NCI-H1048 (cell line): ENCODE results near the gene EOMES.

Experiments
- DNase-seq: peaks from one replicate; lab custom pipeline; 2025; lab: John Stamatoyannopoulos, UW

EOMES gene

DNA sequence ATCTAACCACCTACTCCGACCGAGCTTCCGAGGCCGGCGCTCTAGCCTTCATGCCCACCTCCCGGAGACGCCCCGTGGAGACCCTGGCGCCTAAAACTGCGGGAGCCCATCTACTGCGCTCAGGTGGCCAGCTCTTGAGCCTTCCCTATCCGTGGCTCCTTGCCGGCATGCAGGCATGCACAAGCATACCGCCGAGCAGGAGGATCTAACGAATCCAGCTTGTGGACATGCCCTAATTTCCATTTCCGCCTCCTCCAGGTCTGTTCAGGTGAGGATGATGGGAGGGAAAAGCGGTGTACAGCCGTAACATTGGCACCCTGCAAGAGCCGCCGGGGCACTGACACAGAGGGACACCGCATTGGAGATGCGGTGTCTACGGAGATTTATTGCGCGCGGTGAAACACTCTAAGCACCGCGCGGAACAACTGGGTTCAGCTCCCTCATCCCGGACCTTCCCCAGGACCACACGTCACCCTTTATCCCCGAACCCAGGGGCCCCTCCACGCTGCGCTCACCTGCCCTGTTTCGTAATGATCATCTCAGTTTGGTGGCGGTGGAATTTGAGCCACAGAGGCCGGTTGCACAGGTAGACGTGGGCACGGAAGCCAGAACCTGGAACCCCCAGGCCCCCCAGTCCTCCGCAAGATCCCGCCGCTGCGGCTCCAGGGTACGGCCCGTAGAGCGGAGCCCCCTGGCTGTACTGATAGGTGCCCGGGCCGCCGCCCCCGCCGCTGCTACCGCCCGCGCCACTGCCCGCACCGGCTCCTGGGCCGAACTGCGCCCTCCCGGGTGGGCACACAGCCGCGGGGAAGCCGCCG lies 1.0 kb downstream of the EOMES start:
- DNase-seq = no peak

DNA sequence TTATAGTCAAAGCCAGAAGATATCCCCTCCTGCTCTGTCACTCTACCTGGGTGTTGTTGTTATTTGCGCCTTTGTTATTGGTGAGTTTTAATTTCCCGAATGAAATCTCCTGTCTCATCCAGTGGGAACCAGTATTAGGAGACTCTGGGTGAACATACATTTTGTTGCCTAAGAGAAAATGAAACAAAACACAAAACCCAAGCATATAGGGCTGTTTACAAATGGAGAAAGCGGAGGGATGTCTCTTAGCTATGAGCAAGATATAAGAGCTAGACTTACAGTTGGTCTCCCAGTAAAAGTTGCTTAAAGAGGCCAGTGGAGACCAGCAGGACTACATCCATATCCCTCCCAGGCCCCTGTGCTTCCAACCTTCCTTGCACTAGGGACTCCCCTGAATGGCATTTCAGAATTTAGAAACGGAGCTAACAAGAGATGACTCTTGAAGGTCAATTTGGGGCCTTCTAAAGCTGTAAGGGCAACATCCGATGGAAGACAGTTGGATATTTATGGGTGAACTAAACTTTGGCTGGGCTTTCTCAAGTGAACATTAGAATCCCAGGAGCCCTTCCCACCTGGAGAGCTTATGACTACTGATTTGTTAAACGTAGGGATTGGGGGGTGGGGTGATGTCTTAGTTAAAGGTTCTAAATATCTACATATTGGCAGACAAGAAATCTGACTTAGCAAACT lies 2.7 kb downstream of the EOMES start:
- no peak for DNase-seq

DNA sequence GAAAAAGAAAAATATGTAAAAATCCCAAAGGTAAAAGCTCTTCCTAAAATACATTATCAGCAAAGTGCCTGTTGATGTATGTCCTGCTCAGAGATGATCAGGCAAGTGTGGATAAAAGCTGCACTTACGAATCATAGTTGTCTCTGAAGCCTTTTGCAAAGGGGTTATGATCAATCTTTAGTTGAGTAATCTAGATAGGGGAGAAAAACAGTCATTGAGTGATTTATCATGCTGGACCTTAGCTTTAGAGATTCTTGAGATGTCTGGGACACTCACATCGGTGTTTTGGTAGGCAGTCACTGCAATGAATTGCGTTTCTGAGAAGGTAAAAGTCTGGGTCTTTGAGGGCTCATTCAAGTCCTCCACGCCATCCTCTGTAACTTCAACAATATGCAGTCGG lies 3.7 kb downstream of the EOMES start:
- no peak for DNase-seq

DNA sequence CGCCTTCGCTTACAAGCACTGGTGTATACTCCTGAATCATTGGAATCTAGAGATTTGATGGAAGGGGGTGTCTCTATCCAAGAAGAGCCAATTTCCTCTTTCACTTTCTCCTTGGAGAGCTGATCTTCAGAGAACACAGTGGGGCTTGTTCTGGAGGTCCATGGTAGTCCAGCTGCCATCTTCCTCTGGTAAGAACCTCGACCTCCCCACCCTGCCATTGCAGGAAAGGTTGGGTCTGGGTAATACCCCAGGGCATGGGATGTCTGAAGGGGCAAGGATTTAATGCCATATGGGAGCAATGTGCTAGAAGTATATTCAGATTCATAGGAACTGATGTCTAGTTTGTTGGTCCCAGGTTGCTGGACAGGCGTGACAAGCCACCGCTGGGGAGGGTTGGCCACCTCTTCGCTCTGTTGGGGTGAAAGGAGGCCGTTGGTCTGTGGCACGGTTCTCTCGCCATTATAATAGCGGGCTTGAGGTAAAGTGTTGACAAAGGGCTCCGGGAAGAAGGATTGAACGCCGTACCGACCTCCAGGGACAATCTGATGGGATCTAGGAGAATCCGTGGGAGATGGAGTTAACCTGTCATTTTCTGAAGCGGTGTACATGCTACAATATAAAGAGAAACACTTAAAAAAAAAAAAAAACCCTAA lies 4.8 kb downstream of the EOMES start:
- DNase-seq = no peak

DNA sequence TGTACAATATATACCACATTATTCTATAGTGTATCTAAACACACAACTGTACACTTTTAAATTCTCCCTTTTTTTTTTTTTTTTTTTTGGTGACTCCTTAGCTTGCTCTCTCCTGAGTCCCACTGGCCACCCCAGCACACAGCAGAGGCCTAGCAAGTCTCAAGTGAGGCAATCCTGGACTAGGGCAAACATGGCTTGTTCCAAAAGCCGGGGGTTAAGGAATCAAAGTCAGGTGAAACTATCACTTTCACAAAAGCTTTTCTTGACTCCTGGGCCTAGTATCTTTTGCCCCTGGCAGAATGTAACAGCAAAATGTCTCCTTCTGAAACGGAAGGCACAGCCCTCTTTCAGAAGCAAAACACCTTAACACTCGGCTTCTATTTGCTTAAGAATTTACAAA lies 5.8 kb downstream of the EOMES start:
- no peak for DNase-seq

- DNase-seq = no peak
Measured at GRCh38 chr3:27715863-27716262, 6.3 kb downstream of the EOMES start.

DNA sequence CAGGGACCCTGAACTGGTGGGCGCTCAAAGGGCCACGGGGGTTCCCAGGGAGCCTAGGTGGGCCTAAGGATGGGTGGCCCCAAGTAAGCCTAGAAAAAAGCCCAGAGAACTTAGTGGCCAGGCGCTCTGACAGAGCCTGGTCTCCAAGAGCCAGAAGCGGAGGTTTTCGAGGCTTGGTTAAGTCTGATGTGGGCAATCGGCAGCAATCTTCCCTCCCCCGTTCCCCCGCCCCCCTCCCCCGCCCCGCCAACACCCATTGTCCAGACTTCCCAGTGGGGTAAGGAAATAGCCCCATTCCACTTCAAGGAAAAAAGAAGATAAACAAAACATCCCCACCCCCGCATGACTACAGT lies 6.7 kb downstream of the EOMES start:
- DNase-seq = no peak

GRCh38 chr3:27714692-27715453 lies 7.2 kb downstream of the EOMES start:
- no peak for DNase-seq

DNA sequence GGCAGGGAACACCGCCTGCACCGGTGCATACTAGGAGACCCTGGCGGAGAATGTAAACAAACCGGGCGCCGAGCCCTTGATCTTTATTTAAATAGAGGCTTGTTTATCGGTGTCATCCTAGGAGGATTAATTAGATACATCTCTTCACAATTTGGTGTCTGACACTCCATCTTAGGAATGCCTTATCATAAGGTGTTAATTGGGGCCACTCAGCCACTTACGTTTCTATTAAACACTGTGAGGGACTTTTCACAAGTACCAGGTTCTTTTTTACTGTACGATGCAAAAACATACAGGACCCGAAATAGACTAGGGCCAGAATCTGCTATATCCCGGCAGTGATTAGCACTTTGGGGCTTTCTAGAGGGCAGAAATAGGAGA lies 8.0 kb downstream of the EOMES start:
- DNase-seq = no peak

DNA sequence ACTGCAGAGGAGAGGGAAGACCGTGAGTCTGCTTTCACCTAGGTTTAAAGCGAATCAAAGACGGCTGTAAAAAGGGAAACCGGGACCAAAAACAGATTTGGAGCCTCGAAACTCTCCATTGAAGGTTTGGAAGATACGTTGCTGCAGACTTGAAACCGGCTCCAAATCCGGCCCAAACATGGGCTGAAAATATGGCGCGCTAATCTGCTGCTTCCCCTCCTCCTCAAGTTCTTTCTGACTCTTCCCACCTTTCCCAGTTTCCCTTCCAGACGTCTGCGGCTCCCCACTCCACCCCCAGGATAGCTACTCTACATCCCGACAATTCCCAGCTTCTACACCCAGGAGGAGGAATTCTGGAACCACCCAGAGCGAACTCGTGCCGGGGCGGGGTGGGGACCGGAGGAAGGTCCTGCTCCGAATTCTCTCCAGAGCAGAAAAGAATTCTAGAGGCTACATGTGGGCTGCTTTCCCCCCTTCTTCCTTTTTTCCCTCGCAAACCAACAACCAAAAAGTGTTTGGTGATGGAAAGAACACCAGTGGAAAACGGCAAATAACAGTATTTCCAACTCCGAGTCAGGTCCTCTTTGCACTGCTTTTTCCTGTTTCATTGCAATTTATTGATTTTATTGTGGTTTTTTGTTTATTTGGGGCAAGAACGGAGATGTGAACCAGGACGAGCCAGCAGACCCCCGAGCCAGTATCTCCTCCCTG lies 8.5 kb downstream of the EOMES start:
- DNase-seq = no peak

DNA sequence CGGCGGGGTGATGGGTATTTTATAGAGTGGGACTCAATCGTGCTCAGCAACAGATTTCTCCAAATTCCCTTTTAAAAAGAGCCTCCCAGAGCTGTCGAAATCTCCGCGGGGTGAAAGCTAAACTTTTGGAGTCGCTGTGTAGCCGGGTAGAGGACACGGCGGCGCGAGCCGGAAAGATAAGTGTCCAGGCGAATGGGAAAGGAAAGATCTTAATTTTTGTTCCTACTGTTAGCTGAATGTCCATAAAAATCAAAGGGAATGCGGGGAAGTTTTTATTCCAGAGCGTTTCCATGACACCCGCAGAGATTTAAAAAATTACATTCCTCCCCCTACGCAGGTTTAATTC lies 9.1 kb downstream of the EOMES start:
- no peak for DNase-seq

GRCh38 chr3:27712136-27713077 lies 9.7 kb downstream of the EOMES start:
- no peak for DNase-seq

DNA sequence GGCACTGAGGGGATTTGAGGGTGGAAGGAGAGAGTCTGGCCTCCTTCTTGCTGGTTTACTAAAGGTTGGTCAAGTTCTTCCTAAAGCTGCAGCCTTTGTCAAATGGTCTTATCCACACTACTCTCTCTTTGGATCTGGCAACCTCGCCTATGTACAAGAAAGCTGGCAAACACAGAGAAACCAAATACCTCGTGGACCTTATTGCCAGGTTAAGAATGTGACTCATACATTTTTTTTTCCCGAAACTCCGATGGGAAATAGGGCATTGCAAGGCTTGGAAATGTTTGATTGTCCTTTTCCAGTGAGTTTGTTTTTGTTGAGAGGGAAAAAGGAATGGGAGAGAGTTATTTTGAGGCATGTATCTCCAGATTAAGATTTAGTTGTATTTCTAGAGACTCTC lies 13.9 kb downstream of the EOMES start:
- no peak for DNase-seq

- no peak for DNase-seq
Measured at GRCh38 chr3:27699067-27699466, 23.1 kb downstream of the EOMES start.

DNA sequence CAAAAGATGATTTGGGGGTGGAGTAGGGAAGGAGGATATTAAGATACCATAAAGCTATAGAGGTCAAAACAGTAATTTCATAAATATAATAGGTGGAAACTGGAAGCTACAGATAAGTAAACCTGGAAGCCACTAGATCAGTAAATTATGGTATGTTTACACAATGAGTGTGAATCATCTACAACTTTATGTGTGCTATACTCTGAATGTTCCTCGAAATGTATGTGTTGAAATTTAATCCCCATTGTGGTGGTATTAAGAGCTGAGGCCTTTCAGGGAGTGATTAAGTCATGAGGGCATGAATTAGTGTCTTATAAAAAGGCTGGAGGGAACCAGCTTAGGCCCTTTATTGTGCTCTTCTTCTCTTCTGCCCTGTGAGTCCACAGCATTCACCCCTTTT lies 25.2 kb downstream of the EOMES start:
- DNase-seq = no peak

- no peak for DNase-seq
Measured at GRCh38 chr3:27695636-27696035, 26.5 kb downstream of the EOMES start.

DNA sequence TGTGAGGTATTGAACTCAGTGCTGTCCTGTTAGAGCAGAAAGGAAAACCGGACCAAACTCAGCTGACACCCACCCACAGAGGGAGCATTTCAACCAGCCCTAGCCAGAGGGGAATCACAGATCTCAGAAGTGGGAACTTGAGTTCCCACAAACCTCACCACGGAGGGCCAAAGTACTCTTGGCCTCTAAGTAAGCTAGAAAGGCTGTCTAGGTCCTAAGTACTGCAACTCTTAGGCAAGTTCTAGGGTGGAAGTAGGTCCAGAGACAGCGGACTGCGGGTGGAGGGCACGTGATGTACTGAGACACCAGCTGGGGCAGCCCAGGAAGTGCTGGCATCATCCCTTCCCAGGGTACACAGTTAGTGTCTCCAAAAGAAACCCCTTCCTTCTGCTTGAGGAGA lies 34.1 kb downstream of the EOMES start:
- DNase-seq = no peak

DNA sequence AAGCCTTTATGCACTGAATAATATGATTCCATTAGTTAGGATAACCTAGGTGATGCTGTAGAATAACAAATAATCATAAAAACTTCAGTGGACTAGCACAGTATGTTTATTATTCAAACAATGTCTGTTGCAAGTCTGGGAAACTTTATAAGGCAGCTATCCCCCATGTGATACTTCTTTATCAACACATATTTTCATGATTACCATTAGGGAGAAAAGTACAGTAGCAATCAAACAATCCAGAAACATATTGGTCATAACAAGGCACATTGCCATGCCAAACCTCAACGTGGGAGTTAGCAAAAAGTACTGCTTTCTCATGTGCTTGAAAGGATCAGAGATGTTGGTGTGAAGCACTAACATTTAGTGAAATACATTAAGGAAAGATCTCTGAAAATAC lies 35.5 kb downstream of the EOMES start:
- no peak for DNase-seq

- no peak for DNase-seq
Measured at GRCh38 chr3:27685474-27685873, 36.6 kb downstream of the EOMES start.

- DNase-seq = no peak
Measured at GRCh38 chr3:27684302-27684701, 37.8 kb downstream of the EOMES start.

- DNase-seq = peak; percentile 63
Measured at GRCh38 chr3:27681249-27681748, 40.8 kb downstream of the EOMES start.
